Parathyroid adenoma (tissue), 2 donors: ENCODE data around the gene MYBPH.

Source experiments
- H2AFZ ChIP-seq: fragments of 300-600 bp; sonication (generic); one replicate; pipeline ENCODE4 v1.7.0; 2017; ENCODE audit warnings: antibody characterized with exemption, mild to moderate bottlenecking
- H3K27ac ChIP-seq: fragments of 300-600 bp; sonication (generic); one replicate; pipeline ENCODE4 v1.7.0; 2017
- H3K27me3 ChIP-seq: fragments of 300-600 bp; sonication (generic); one replicate; pipeline ENCODE4 v1.7.0; 2017; ENCODE audit warnings: low read length; ENCODE audit not compliant: control insufficient read depth, insufficient read depth
- H3K36me3 ChIP-seq: fragments of 300-600 bp; sonication (generic); one replicate; pipeline ENCODE4 v1.7.0; 2017; ENCODE audit warnings: low read length; ENCODE audit not compliant: control insufficient read depth, insufficient read depth
- H3K4me1 ChIP-seq: fragments of 300-600 bp; sonication (generic); one replicate; pipeline ENCODE4 v1.7.0; 2017; ENCODE audit warnings: control low read depth
- H3K4me2 ChIP-seq: fragments of 300-600 bp; sonication (generic); one replicate; pipeline ENCODE4 v1.7.0; 2017; ENCODE audit warnings: low read length
- H3K4me3 ChIP-seq: fragments of 300-600 bp; sonication (generic); one replicate; pipeline ENCODE4 v1.7.0; 2017; ENCODE audit warnings: low read depth, low read length
- H3K79me2 ChIP-seq: fragments of 300-600 bp; sonication (generic); one replicate; pipeline ENCODE4 v1.7.0; 2017; ENCODE audit warnings: control low read depth
- H3K9ac ChIP-seq: fragments of 300-600 bp; sonication (generic); one replicate; pipeline ENCODE4 v1.7.0; 2017; ENCODE audit warnings: mild to moderate bottlenecking
- H3K9me3 ChIP-seq: fragments of 300-600 bp; sonication (generic); one replicate; pipeline ENCODE4 v1.7.0; 2017; ENCODE audit warnings: low read length; ENCODE audit not compliant: control insufficient read depth
- CTCF ChIP-seq: fragments of 300-600 bp; sonication (generic); IDR thresholded peaks from one replicate; pipeline ENCODE4 v1.7.0; 2017; ENCODE audit warnings: antibody characterized with exemption, mild to moderate bottlenecking
- donor health status: primary hyperparathyroidism.

MYBPH gene

GRCh38 chr1:203208181-203208580 is 32.6 kb upstream of the MYBPH start:
- no peak overlapping the region for H3K4me3 ChIP-seq
- H3K9ac ChIP-seq, result no peak overlapping the region
- H3K9me3 ChIP-seq, result no peaks in the 10 kb centered on the region
- H3K36me3 ChIP-seq, result no peaks in the 10 kb centered on the region
- no peak for TF ChIP-seq CTCF
- H2AFZ ChIP-seq, result no peak overlapping the region
- no peak overlapping the region for H3K4me2 ChIP-seq
- no peak overlapping the region for H3K27ac ChIP-seq
- H3K27me3 ChIP-seq, result no peaks in the 10 kb centered on the region
- no peaks in the 10 kb centered on the region for H3K79me2 ChIP-seq
- H3K4me1 ChIP-seq, result no peaks in the 10 kb centered on the region

GRCh38 chr1:203207751-203208150 is 32.1 kb upstream of the MYBPH start:
- H2AFZ ChIP-seq, result no peak overlapping the region
- H3K9ac ChIP-seq, result no peak overlapping the region
- H3K4me3 ChIP-seq, result no peak overlapping the region
- no peaks in the 10 kb centered on the region for H3K4me1 ChIP-seq
- H3K27me3 ChIP-seq, result no peaks in the 10 kb centered on the region
- H3K27ac ChIP-seq, result no peak overlapping the region
- no peaks in the 10 kb centered on the region for H3K36me3 ChIP-seq
- no peak for TF ChIP-seq CTCF
- H3K4me2 ChIP-seq, result no peak overlapping the region
- H3K9me3 ChIP-seq, result no peaks in the 10 kb centered on the region
- H3K79me2 ChIP-seq, result no peaks in the 10 kb centered on the region

GRCh38 chr1:203206129-203206687 is 30.6 kb upstream of the MYBPH start:
- H3K9ac ChIP-seq, result no peak overlapping the region
- no peak for TF ChIP-seq CTCF
- no peaks in the 10 kb centered on the region for H3K27me3 ChIP-seq
- no peaks in the 10 kb centered on the region for H3K79me2 ChIP-seq
- no peaks in the 10 kb centered on the region for H3K9me3 ChIP-seq
- H3K4me2 ChIP-seq, result no peak overlapping the region
- H3K27ac ChIP-seq, result no peak overlapping the region
- no peak overlapping the region for H3K4me3 ChIP-seq
- no peak overlapping the region for H2AFZ ChIP-seq
- no peaks in the 10 kb centered on the region for H3K36me3 ChIP-seq
- H3K4me1 ChIP-seq, result no peaks in the 10 kb centered on the region

DNA sequence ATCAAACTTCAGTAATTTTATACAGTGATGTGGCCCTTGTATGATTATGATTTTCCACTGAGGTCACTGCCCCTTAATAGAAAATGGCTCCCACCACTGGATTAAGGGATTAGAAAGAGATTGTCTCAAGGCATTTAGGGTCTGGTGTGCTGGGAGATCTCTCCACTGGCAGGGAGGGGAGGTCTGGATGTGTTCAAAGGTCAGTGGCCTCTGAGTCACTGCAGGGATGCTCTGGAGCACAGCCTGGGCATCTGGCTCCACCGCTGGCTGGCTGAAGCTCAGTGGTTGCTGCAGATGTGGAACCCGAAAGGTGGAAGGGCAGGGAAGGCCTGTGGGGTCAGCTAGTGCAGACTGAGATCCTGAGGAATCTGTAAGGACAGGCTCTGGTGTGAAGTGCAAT is 29.1 kb upstream of the MYBPH start:
- no peak for TF ChIP-seq CTCF
- H3K9me3 ChIP-seq, result no peaks in the 10 kb centered on the region
- H3K79me2 ChIP-seq, result no peaks in the 10 kb centered on the region

More for the DNA sequence above, 29.1 kb upstream of the MYBPH start:
- H2AFZ ChIP-seq, result no peak overlapping the region
- H3K27ac ChIP-seq, result no peak overlapping the region
- H3K4me1 ChIP-seq, result no peaks in the 10 kb centered on the region
- H3K9ac ChIP-seq, result no peak overlapping the region
- H3K4me3 ChIP-seq, result no peak overlapping the region
- H3K4me2 ChIP-seq, result no peak overlapping the region
- H3K36me3 ChIP-seq, result no peaks in the 10 kb centered on the region
- H3K27me3 ChIP-seq, result no peaks in the 10 kb centered on the region
